Measurements from ENCODE around the gene DUSP28.

- TF ChIP-seq CTCF (IDR thresholded peaks at IDR 0.05) = no peak
- no peak for TF ChIP-seq NR2C2 (CRISPR knock-in tag; IDR thresholded peaks at IDR 0.05)
- TF ChIP-seq MAX (CRISPR knock-in tag; IDR thresholded peaks at IDR 0.05) = no peak
- no peak for TF ChIP-seq FOXP4 (CRISPR knock-in tag; IDR thresholded peaks at IDR 0.05)
- TF ChIP-seq SMAD3 (CRISPR knock-in tag; IDR thresholded peaks at IDR 0.05; ENCODE audit: borderline replicate concordance) = no peak
- no peak for TF ChIP-seq CREB1 (CRISPR knock-in tag; IDR thresholded peaks at IDR 0.05)
- TF ChIP-seq CREM (CRISPR knock-in tag; IDR thresholded peaks at IDR 0.05) = no peak
- TF ChIP-seq ELF4 (CRISPR knock-in tag; IDR thresholded peaks at IDR 0.05; ENCODE audit: low read depth) = no peak
- TF ChIP-seq FOXK1 (CRISPR knock-in tag; IDR thresholded peaks at IDR 0.05) = no peak
- TF ChIP-seq TEAD1 (CRISPR knock-in tag; IDR thresholded peaks at IDR 0.05) = no peak
- no peak for TF ChIP-seq IRF2 (CRISPR knock-in tag; IDR thresholded peaks at IDR 0.05; ENCODE audit: borderline replicate concordance, low read depth)
- no peak for TF ChIP-seq HMGXB4 (CRISPR knock-in tag; IDR thresholded peaks at IDR 0.05)
- no peak for TF ChIP-seq NR3C1 (CRISPR knock-in tag; conservative IDR thresholded peaks at IDR 0.05; ENCODE audit: low read depth)
Measured at GRCh38 chr2:240574386-240575100, 14.4 kb downstream of the DUSP28 start.

All from WTC11 (cell line).